HepG2 (cell line): ENCODE data around the gene NFE2L2. TPM values are rescaled to one million over a fixed set of nuclear protein-coding genes. Genes with fewer than 3 reads are reported as not detected.

Experiments
- CAMTA2 ChIP-seq: sonication (generic); formaldehyde crosslinking; IDR thresholded peaks from 2 replicates; pipeline ENCODE4 v1.4.0; 2020; ENCODE audit warnings: mild to moderate bottlenecking, missing genetic modification reagents, borderline replicate concordance
- NFKBIZ ChIP-seq: IDR thresholded peaks from 2 replicates; pipeline ENCODE4 v1.6.1; 2018; ENCODE audit warnings: missing genetic modification reagents, missing compliant biosample characterization
- NRL ChIP-seq: sonication (generic); formaldehyde crosslinking; IDR thresholded peaks from 2 replicates; pipeline ENCODE4 v1.5.0; 2020; ENCODE audit warnings: missing genetic modification reagents, mild to moderate bottlenecking, moderate library complexity, borderline replicate concordance
- PCBP2 ChIP-seq: fragments of 200-400 bp; formaldehyde crosslinking; optimal IDR thresholded peaks from 2 replicates; pipeline ENCODE3; 2018; ENCODE audit warnings: low read length, low read depth; ENCODE audit not compliant: poor library complexity, severe bottlenecking
- RBM22 ChIP-seq: fragments of 200-400 bp; formaldehyde crosslinking; optimal IDR thresholded peaks from 2 replicates; pipeline ENCODE3; 2017; ENCODE audit warnings: mild to moderate bottlenecking, low read length, moderate library complexity
- RFX1 ChIP-seq: fragments of 450-650 bp; IDR thresholded peaks from 2 replicates; pipeline ENCODE4 v1.6.1; 2017
- RXRA ChIP-seq: sonication (generic); formaldehyde crosslinking; IDR thresholded peaks from 2 replicates; pipeline ENCODE4 v1.5.1; 2020; ENCODE audit warnings: missing genetic modification reagents
- SRSF9 ChIP-seq: fragments of 200-400 bp; formaldehyde crosslinking; IDR thresholded peaks from 2 replicates; pipeline ENCODE4 v1.6.1; 2018; ENCODE audit warnings: borderline replicate concordance, mild to moderate bottlenecking, low read depth, low read length; ENCODE audit not compliant: insufficient read depth, poor library complexity, severe bottlenecking
- TCF12 ChIP-seq, 2 experiments: fragments of 450-650 bp in 1 of 2; sonication (generic) in 1 of 2; formaldehyde crosslinking in 1 of 2; IDR thresholded peaks; 2 replicates each; pipeline versions ENCODE4 v1.6.1 to v1.8.0; 2017 to 2022; ENCODE audit warnings: antibody characterized with exemption in 1 of 2, mild to moderate bottlenecking in 1 of 2, missing genetic modification reagents in 1 of 2, moderate library complexity in 1 of 2
- TCF7 ChIP-seq: sonication (generic); IDR thresholded peaks from 2 replicates; pipeline ENCODE4 v1.6.1; 2016; ENCODE audit warnings: antibody characterized with exemption, low read depth
- TP53 ChIP-seq: sonication (generic); formaldehyde crosslinking; conservative IDR thresholded peaks from 2 replicates; pipeline ENCODE4 v1.4.0; 2020; ENCODE audit warnings: missing genetic modification reagents
- ZNF432 ChIP-seq: sonication (generic); formaldehyde crosslinking; IDR thresholded peaks from 2 replicates; pipeline ENCODE4 v1.5.0; 2020; ENCODE audit warnings: missing genetic modification reagents, mild to moderate bottlenecking, borderline replicate concordance
- ZNF577 ChIP-seq: sonication (generic); formaldehyde crosslinking; IDR thresholded peaks from 2 replicates; pipeline ENCODE4 v1.4.0; 2020; ENCODE audit warnings: mild to moderate bottlenecking, low read depth, missing genetic modification reagents, borderline replicate concordance
- ZNF660 ChIP-seq: sonication (generic); formaldehyde crosslinking; IDR thresholded peaks from 2 replicates; pipeline ENCODE4 v1.5.1; 2020; ENCODE audit warnings: mild to moderate bottlenecking, low read depth, missing genetic modification reagents, borderline replicate concordance
- ZNF839 ChIP-seq: sonication (generic); formaldehyde crosslinking; IDR thresholded peaks from 2 replicates; pipeline ENCODE4 v1.4.0; 2020; ENCODE audit warnings: missing genetic modification reagents, mild to moderate bottlenecking, borderline replicate concordance
- polyA plus RNA-seq, 8 experiments: library from polyadenylated mRNA; depleted of rRNA in 3 of 8; stranded (reverse) in 7 of 8; unstranded in 1 of 8; fragments of >200 nt; fragmentation: Illumina TruSeq in 4 of 8; extraction: Trizol in 4 of 8; gene quantifications; 2 replicates each; pipeline versions ENCODE4 v1.2.1 to v1.2.3, GENCODE V29; 2011 to 2016; ENCODE audit warnings: low read depth in 4 of 8, missing spikeins in 1 of 8, mixed read lengths in 1 of 8; ENCODE audit not compliant: insufficient read depth in 1 of 8
- total RNA-seq, 5 experiments: library from RNA; depleted of rRNA; stranded (reverse); fragments of >200 nt; fragmentation: Illumina TruSeq; extraction: Trizol; gene quantifications; 2 replicates each; pipeline ENCODE4 v1.2.3, GENCODE V29; 2016; ENCODE audit warnings: low read depth in 1 of 5
- TF ChIP-seq, protein P1 (sequence below): sonication (generic); formaldehyde crosslinking; conservative IDR thresholded peaks from 2 replicates; pipeline ENCODE4 v1.8.0; 2022; ENCODE audit warnings: missing genetic modification reagents
- TF ChIP-seq, protein P2 (sequence below): IDR thresholded peaks from 2 replicates; pipeline ENCODE4 v1.6.1; 2016
- TF ChIP-seq, protein P3 (sequence below): IDR thresholded peaks from 2 replicates; pipeline ENCODE4 v1.6.1; 2016; ENCODE audit warnings: missing genetic modification reagents, missing compliant biosample characterization
- TF ChIP-seq, protein P4 (sequence below): sonication (generic); formaldehyde crosslinking; IDR thresholded peaks from 2 replicates; pipeline ENCODE4 v1.4.0; 2020; ENCODE audit warnings: missing genetic modification reagents
- TF ChIP-seq, protein P5 (sequence below): fragments of 450-650 bp; IDR thresholded peaks from 2 replicates; pipeline ENCODE4 v1.6.1; 2017; ENCODE audit warnings: mild to moderate bottlenecking

Gene NFE2L2
- total and polyA plus RNA-seq, 2 of the 13 experiments (the other 11 are each of a cell fraction or from before 2014, with no cell fraction given), result 84.6 to 215 TPM

DNA sequence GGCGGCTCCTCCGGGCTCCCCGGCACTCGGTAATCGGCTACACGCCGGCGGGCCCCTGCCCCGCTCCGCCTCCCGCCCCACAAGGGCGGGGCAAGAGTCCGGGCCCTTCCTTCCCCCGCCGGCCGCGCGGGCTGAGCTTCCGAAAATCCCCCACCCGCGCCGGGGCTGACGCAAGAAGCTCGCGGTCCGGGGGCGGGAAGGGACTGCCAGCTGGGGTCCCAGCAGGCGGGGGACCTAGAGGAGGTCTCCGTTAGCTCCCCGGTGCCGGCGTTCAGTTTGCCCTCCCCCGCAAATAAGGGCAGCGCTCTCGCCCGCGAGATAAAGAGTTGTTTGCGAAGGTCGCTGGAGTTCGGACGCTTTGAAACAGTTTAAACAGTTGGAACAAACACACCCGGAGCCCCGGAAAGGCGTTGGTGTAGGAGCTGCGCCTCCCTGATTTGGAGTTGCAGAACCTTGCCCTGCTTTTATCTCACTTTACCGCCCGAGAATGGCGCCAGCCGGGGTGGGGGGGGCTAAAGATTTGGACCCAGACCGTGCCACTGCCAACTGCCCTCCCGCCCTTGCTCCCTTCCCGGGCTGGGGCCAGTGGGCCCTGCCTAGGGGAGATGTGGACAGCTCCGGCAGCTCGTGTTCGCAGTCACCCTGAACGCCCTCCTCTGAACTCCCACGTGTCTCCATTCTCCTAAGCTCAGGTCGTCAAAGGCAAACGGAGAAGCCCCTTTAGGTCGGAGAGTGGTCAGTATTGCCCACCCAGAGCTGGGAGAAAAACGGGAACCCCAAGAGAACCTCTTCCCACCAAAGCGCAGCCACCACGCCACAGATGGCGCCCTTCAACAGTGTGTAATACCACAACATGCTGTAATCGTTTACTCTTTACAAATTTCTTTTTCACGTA, at the start of gene NFE2L2 (continued):
- no peak; the same call in 1 of the 2 replicates for TF ChIP-seq TP53 (CRISPR knock-in tag)
- TF ChIP-seq, protein P1, sequence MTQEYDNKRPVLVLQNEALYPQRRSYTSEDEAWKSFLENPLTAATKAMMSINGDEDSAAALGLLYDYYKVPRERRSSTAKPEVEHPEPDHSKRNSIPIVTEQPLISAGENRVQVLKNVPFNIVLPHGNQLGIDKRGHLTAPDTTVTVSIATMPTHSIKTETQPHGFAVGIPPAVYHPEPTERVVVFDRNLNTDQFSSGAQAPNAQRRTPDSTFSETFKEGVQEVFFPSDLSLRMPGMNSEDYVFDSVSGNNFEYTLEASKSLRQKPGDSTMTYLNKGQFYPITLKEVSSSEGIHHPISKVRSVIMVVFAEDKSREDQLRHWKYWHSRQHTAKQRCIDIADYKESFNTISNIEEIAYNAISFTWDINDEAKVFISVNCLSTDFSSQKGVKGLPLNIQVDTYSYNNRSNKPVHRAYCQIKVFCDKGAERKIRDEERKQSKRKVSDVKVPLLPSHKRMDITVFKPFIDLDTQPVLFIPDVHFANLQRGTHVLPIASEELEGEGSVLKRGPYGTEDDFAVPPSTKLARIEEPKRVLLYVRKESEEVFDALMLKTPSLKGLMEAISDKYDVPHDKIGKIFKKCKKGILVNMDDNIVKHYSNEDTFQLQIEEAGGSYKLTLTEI (CRISPR knock-in tag), result no peak
- TF ChIP-seq, protein P2, sequence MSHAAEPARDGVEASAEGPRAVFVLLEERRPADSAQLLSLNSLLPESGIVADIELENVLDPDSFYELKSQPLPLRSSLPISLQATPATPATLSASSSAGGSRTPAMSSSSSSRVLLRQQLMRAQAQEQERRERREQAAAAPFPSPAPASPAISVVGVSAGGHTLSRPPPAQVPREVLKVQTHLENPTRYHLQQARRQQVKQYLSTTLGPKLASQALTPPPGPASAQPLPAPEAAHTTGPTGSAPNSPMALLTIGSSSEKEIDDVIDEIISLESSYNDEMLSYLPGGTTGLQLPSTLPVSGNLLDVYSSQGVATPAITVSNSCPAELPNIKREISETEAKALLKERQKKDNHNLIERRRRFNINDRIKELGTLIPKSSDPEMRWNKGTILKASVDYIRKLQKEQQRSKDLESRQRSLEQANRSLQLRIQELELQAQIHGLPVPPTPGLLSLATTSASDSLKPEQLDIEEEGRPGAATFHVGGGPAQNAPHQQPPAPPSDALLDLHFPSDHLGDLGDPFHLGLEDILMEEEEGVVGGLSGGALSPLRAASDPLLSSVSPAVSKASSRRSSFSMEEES (CRISPR knock-in tag), result 0 out of 2 replicates have a peak, but pooled peaks have one; percentile 51
- TF ChIP-seq, protein P3, sequence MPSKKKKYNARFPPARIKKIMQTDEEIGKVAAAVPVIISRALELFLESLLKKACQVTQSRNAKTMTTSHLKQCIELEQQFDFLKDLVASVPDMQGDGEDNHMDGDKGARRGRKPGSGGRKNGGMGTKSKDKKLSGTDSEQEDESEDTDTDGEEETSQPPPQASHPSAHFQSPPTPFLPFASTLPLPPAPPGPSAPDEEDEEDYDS (CRISPR knock-in tag), result peak; percentile 58
- peak; percentile 43 for TF ChIP-seq NFKBIZ
- peak; percentile 48 for TF ChIP-seq RBM22
- peak; percentile 97; the same call in 1 of the 2 replicates for TF ChIP-seq NRL (CRISPR knock-in tag)
- no peak for TF ChIP-seq PCBP2
- TF ChIP-seq ZNF432 (CRISPR knock-in tag), result no peak
- TF ChIP-seq ZNF577 (CRISPR knock-in tag), result no peak
- TF ChIP-seq, protein P4, sequence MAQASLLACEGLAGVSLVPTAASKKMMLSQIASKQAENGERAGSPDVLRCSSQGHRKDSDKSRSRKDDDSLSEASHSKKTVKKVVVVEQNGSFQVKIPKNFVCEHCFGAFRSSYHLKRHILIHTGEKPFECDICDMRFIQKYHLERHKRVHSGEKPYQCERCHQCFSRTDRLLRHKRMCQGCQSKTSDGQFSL, result peak; percentile 99
- no peak for TF ChIP-seq SRSF9
- no peak; the same call in 1 of the 2 replicates for TF ChIP-seq ZNF839 (CRISPR knock-in tag)
- peak; percentile 97 for TF ChIP-seq TCF7
- no peak for TF ChIP-seq ZNF660 (CRISPR knock-in tag)
- TF ChIP-seq CAMTA2 (CRISPR knock-in tag), result no peak
- TF ChIP-seq RXRA (CRISPR knock-in tag), result peak; percentile 96
- no peak for TF ChIP-seq TCF12 (IDR thresholded peaks at IDR 0.05)
- peak; percentile 87; the same call in 1 of the 2 replicates for TF ChIP-seq TCF12 (CRISPR knock-in tag; IDR thresholded peaks at IDR 0.05)
- TF ChIP-seq, protein P5, sequence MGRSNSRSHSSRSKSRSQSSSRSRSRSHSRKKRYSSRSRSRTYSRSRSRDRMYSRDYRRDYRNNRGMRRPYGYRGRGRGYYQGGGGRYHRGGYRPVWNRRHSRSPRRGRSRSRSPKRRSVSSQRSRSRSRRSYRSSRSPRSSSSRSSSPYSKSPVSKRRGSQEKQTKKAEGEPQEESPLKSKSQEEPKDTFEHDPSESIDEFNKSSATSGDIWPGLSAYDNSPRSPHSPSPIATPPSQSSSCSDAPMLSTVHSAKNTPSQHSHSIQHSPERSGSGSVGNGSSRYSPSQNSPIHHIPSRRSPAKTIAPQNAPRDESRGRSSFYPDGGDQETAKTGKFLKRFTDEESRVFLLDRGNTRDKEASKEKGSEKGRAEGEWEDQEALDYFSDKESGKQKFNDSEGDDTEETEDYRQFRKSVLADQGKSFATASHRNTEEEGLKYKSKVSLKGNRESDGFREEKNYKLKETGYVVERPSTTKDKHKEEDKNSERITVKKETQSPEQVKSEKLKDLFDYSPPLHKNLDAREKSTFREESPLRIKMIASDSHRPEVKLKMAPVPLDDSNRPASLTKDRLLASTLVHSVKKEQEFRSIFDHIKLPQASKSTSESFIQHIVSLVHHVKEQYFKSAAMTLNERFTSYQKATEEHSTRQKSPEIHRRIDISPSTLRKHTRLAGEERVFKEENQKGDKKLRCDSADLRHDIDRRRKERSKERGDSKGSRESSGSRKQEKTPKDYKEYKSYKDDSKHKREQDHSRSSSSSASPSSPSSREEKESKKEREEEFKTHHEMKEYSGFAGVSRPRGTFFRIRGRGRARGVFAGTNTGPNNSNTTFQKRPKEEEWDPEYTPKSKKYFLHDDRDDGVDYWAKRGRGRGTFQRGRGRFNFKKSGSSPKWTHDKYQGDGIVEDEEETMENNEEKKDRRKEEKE, result no peak
- no peak for TF ChIP-seq RFX1
